ENCODE measurements around the gene RPL37. TPM values are rescaled to one million over a fixed set of nuclear protein-coding genes. Genes with fewer than 3 reads are reported as not detected.

The RPL37 gene
- total and polyA plus RNA-seq, 9 of the 15 experiments (the other 6 are each of a cell fraction or from before 2014, with no cell fraction given), result 2,342 to 7,963 (median 4,091) TPM

DNA sequence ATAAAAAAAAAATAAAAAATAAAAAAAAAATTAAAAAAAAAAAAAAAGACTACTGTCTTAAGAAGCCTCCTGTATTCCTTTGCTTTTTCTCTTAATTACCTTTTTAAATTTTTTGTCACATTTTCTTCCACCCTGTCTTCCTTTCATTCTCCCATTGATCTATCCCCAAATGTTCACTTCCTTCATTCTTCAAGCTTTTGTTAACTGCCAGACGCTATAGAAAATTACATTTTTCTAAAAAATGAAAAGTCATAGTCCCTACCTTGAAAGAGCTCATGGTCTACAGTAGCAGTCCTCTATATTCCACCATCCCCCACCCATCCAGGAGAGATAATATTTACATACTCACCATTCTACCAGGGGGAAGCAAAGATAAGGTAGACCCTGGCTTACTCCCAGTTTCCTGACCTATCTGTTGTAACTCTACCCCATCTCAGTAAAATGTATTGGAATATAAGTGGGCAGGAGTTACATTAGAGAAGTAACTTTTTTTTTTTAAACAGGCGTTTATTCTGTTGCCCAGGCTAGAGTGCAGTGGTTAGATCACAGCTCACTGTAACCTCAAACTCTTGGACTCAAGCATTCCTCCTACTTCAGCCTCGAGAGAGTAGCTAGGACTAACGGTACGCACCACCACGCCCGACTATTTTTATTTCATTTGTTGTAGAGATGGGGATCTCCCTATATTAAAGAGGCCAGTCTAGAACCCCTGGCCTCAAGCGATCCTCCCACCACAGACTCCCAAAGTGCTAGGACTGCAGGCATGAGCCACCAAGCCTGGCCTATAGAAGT, 33.1 kb downstream of the RPL37 start (continued):
- TF ChIP-seq ZNF318 (IDR thresholded peaks at IDR 0.05; ENCODE audit: borderline replicate concordance in 1 of 2, low read depth in 1 of 2), result peak in 1 of 2 experiments; percentile 99; a peak in 2 of 4 replicates
- no peak for TF ChIP-seq ZNF695 (CRISPR knock-in tag; IDR thresholded peaks at IDR 0.05)
- TF ChIP-seq, protein P1, sequence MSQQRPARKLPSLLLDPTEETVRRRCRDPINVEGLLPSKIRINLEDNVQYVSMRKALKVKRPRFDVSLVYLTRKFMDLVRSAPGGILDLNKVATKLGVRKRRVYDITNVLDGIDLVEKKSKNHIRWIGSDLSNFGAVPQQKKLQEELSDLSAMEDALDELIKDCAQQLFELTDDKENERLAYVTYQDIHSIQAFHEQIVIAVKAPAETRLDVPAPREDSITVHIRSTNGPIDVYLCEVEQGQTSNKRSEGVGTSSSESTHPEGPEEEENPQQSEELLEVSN (IDR thresholded peaks at IDR 0.05; ENCODE audit: borderline replicate concordance in 1 of 2, extremely low read depth in 1 of 2, insufficient read depth in 1 of 2, insufficient read length in 1 of 2, low read depth in 1 of 2, low read length in 1 of 2, poor library complexity in 1 of 2, severe bottlenecking in 1 of 2), result no peak
- peak; percentile 57 for TF ChIP-seq CTBP1 (IDR thresholded peaks at IDR 0.05; ENCODE audit: borderline replicate concordance)
- no peak for TF ChIP-seq BRF1 (IDR thresholded peaks at IDR 0.05; ENCODE audit: borderline replicate concordance, extremely low read depth, insufficient read length)
- TF ChIP-seq BCLAF1 (IDR thresholded peaks at IDR 0.05; ENCODE audit: borderline replicate concordance in 1 of 2, control insufficient read depth in 1 of 2, low read depth in 2 of 2, low read length in 1 of 2), result 0 out of 4 replicates have a peak, but pooled peaks of 1 of the 2 experiments have one; percentile 23
- TF ChIP-seq HDAC1 (IDR thresholded peaks at IDR 0.05), result peak; percentile 68 to 79; a peak in 3 of 4 replicates
- no peak for TF ChIP-seq CAMTA2 (CRISPR knock-in tag; conservative IDR thresholded peaks at IDR 0.05)
- TF ChIP-seq ZFP30 (CRISPR knock-in tag; IDR thresholded peaks at IDR 0.05; ENCODE audit: borderline replicate concordance), result no peak
- peak; percentile 91 to 95; a peak in 3 of 4 replicates for TF ChIP-seq TBL1XR1 (IDR thresholded peaks at IDR 0.05; ENCODE audit: low read length in 2 of 2)
- no peak for TF ChIP-seq SMARCA5 (IDR thresholded peaks at IDR 0.05)
- no peak for TF ChIP-seq ILK (tag; IDR thresholded peaks at IDR 0.05; ENCODE audit: borderline replicate concordance, low read depth)
- TF ChIP-seq FUS (optimal IDR thresholded peaks at IDR 0.05; ENCODE audit: low read depth, low read length), result no peak
